A673 (cell line): ENCODE results near the gene CNTRL.

Source experiments
- CTCF ChIP-seq: fragments of 300-800, 200-600 bp; sonication (generic); conservative IDR thresholded peaks from 2 replicates; pipeline ENCODE4 v1.5.1; 2017; ENCODE audit warnings: low read depth, mild to moderate bottlenecking, antibody characterized with exemption, low read length, moderate library complexity, mixed read lengths
- EZH2 ChIP-seq: fragments of 200-600 bp; sonication (generic); IDR thresholded peaks from 2 replicates; pipeline ENCODE4 v1.6.1; 2017; ENCODE audit warnings: borderline replicate concordance, low read depth, mild to moderate bottlenecking, mixed read lengths, antibody characterized with exemption, low read length; ENCODE audit not compliant: poor library complexity, severe bottlenecking

GRCh38 chr9:121050128-121050988 lies 24.4 kb upstream of the CNTRL start, which contains the start of gene C5:
- TF ChIP-seq CTCF (no peak), EZH2 (no peak)
